Loucy (cell line): ENCODE data around the gene GNAO1.
A peak's percentile ranks its signal among the peaks of the same experiment; 100 is the strongest.

Experiments
- H2AFZ ChIP-seq: fragments of 200-600 bp; sonication (generic); 2 replicates; pipeline ENCODE4 v1.6.0; 2016; ENCODE audit warnings: antibody characterized with exemption, mild to moderate bottlenecking, low read length, moderate library complexity
- H3F3A ChIP-seq: fragments of 200-600 bp; 2 replicates; pipeline ENCODE4 v1.6.0; 2016; ENCODE audit warnings: antibody characterized with exemption, low read depth, mild to moderate bottlenecking
- H3K27me3 ChIP-seq: fragments of 200-600 bp; sonication (generic); 2 replicates; pipeline ENCODE4 v1.6.1; 2014; ENCODE audit warnings: low read length, mild to moderate bottlenecking; ENCODE audit not compliant: insufficient read depth, poor library complexity, severe bottlenecking
- H3K36me3 ChIP-seq: fragments of 200-600 bp; sonication (generic); 2 replicates; pipeline ENCODE4 v1.6.1; 2016; ENCODE audit warnings: low read length; ENCODE audit not compliant: insufficient read depth
- H3K4me1 ChIP-seq: fragments of 200-600 bp; sonication (generic); 2 replicates; pipeline ENCODE4 v1.5.1; 2014; ENCODE audit warnings: low read length, mild to moderate bottlenecking; ENCODE audit not compliant: insufficient read depth, poor library complexity, severe bottlenecking
- H3K4me2 ChIP-seq: fragments of 200-600 bp; sonication (generic); 2 replicates; pipeline ENCODE4 v1.6.0; 2014; ENCODE audit warnings: antibody characterized with exemption, low read length, low read depth, mild to moderate bottlenecking; ENCODE audit not compliant: poor library complexity, severe bottlenecking
- H3K4me3 ChIP-seq: fragments of 200-600 bp; sonication (generic); 2 replicates; pipeline ENCODE4 v1.5.1; 2014; ENCODE audit warnings: low read length, mild to moderate bottlenecking, mixed read lengths; ENCODE audit not compliant: poor library complexity, severe bottlenecking
- H3K79me2 ChIP-seq: fragments of 200-600 bp; sonication (generic); 2 replicates; pipeline ENCODE4 v1.6.1; 2014; ENCODE audit warnings: low read length; ENCODE audit not compliant: insufficient read depth
- H3K9ac ChIP-seq: fragments of 200-600 bp; sonication (generic); 2 replicates; pipeline ENCODE4 v1.6.0; 2014; ENCODE audit warnings: mild to moderate bottlenecking, low read depth, low read length, moderate library complexity; ENCODE audit not compliant: poor library complexity, severe bottlenecking
- H3K9me2 ChIP-seq: fragments of 200-600 bp; sonication (generic); replicated peaks from 2 replicates; pipeline ENCODE4 v1.6.1; 2016; ENCODE audit warnings: low read depth, low read length, mixed read lengths
- H3K9me3 ChIP-seq: fragments of 200-600 bp; sonication (generic); 2 replicates; pipeline ENCODE4 v1.6.1; 2014; ENCODE audit warnings: mild to moderate bottlenecking, antibody characterized with exemption, low read length, low read depth; ENCODE audit not compliant: insufficient read depth
- H4K20me1 ChIP-seq: fragments of 200-600 bp; sonication (generic); 2 replicates; pipeline ENCODE4 v1.6.0; 2014; ENCODE audit warnings: antibody characterized with exemption, low read length, mild to moderate bottlenecking; ENCODE audit not compliant: insufficient read depth, poor library complexity, severe bottlenecking
- EZH2phosphoT487 ChIP-seq: fragments of 200-600 bp; IDR thresholded peaks from 2 replicates; pipeline ENCODE4 v1.6.1; 2018; ENCODE audit warnings: antibody characterized with exemption, mild to moderate bottlenecking, moderate library complexity, borderline replicate concordance
- TF ChIP-seq, protein P1 (sequence below): fragments of 200-600 bp; sonication (generic); conservative IDR thresholded peaks from 2 replicates; pipeline ENCODE4 v1.5.1; 2014; ENCODE audit warnings: mild to moderate bottlenecking, antibody characterized with exemption, low read length

The GNAO1 gene

GRCh38 chr16:56399047-56399446, 207.8 kb downstream of the GNAO1 start:
- TF ChIP-seq EZH2phosphoT487, result no peak
- TF ChIP-seq, protein P1, sequence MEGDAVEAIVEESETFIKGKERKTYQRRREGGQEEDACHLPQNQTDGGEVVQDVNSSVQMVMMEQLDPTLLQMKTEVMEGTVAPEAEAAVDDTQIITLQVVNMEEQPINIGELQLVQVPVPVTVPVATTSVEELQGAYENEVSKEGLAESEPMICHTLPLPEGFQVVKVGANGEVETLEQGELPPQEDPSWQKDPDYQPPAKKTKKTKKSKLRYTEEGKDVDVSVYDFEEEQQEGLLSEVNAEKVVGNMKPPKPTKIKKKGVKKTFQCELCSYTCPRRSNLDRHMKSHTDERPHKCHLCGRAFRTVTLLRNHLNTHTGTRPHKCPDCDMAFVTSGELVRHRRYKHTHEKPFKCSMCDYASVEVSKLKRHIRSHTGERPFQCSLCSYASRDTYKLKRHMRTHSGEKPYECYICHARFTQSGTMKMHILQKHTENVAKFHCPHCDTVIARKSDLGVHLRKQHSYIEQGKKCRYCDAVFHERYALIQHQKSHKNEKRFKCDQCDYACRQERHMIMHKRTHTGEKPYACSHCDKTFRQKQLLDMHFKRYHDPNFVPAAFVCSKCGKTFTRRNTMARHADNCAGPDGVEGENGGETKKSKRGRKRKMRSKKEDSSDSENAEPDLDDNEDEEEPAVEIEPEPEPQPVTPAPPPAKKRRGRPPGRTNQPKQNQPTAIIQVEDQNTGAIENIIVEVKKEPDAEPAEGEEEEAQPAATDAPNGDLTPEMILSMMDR, result no peak
- H3K9me3 ChIP-seq, result no peaks in the 10 kb centered on the region
- no peaks in the 10 kb centered on the region for H3F3A ChIP-seq
- H3K36me3 ChIP-seq, result peaks cover 39% of the 10 kb centered on the region
- H3K27me3 ChIP-seq, result no peaks in the 10 kb centered on the region
- H3K4me2 ChIP-seq, result no peak overlapping the region
- H3K9ac ChIP-seq, result no peak overlapping the region
- H2AFZ ChIP-seq, result no peak overlapping the region
- no peaks in the 10 kb centered on the region for H3K79me2 ChIP-seq
- H4K20me1 ChIP-seq, result peaks cover 3% of the 10 kb centered on the region
- H3K9me2 ChIP-seq, result no peaks in the 10 kb centered on the region
- H3K4me3 ChIP-seq, result no peak overlapping the region
- no peaks in the 10 kb centered on the region for H3K4me1 ChIP-seq

DNA sequence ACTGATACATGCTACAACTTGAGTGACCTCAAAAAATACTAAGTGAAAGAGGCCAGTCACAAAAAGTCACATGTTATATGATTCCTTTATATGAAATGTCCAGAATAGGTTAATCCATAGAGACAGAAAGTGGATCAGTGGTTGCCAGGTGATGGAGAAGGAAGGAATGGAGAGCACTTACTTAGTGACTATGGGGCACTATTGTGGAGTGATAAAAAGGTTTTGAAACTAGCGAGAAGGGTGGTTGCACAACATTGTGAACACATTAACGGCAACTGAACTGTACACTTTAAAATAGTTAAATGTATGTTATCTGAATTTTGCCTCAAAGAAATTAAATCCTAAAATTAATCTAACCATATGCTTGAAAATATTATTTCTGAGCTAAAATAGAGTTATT, 208.2 kb downstream of the GNAO1 start:
- TF ChIP-seq, protein P1, result no peak
- no peak for TF ChIP-seq EZH2phosphoT487
- Histone ChIP-seq H4K20me1 (peaks cover 3% of the 10 kb centered on the region), H3K27me3 (no peaks in the 10 kb centered on the region), H3K4me3 (no peak overlapping the region), H3K36me3 (peaks cover 43% of the 10 kb centered on the region), H3K9me2 (no peaks in the 10 kb centered on the region), H3K79me2 (no peaks in the 10 kb centered on the region), H3K4me1 (no peaks in the 10 kb centered on the region), H2AFZ (no peak overlapping the region), H3K9me3 (no peaks in the 10 kb centered on the region), H3K4me2 (no peak overlapping the region), H3F3A (no peaks in the 10 kb centered on the region), H3K9ac (no peak overlapping the region)

- no peak overlapping the region for H2AFZ ChIP-seq
- no peak overlapping the region for H3K4me3 ChIP-seq
- peaks cover 3% of the 10 kb centered on the region for H4K20me1 ChIP-seq
- no peaks in the 10 kb centered on the region for H3K4me1 ChIP-seq
- no peak for TF ChIP-seq EZH2phosphoT487
- no peaks in the 10 kb centered on the region for H3K9me3 ChIP-seq
- no peaks in the 10 kb centered on the region for H3K27me3 ChIP-seq
- H3K36me3 ChIP-seq, result peaks cover 53% of the 10 kb centered on the region
- H3K4me2 ChIP-seq, result no peak overlapping the region
- H3K9ac ChIP-seq, result no peak overlapping the region
- no peaks in the 10 kb centered on the region for H3K79me2 ChIP-seq
- H3F3A ChIP-seq, result no peaks in the 10 kb centered on the region; the same call in 1 of the 2 replicates
- no peaks in the 10 kb centered on the region for H3K9me2 ChIP-seq
These were observed 209.2 kb downstream of the GNAO1 start for GRCh38 chr16:56400458-56400857.

GRCh38 chr16:56401482-56401881, 210.2 kb downstream of the GNAO1 start:
- H2AFZ ChIP-seq, result no peak overlapping the region
- peaks cover 3% of the 10 kb centered on the region for H4K20me1 ChIP-seq
- no peak overlapping the region for H3K4me3 ChIP-seq
- H3K9me2 ChIP-seq, result no peaks in the 10 kb centered on the region
- H3K4me2 ChIP-seq, result no peak overlapping the region
- H3K9ac ChIP-seq, result no peak overlapping the region
- no peaks in the 10 kb centered on the region for H3K9me3 ChIP-seq
- no peak for TF ChIP-seq EZH2phosphoT487
- TF ChIP-seq, protein P1, result peak; percentile 54
- no peaks in the 10 kb centered on the region for H3K4me1 ChIP-seq
- H3F3A ChIP-seq, result no peaks in the 10 kb centered on the region; the same call in 1 of the 2 replicates
- peaks cover 56% of the 10 kb centered on the region for H3K36me3 ChIP-seq
- H3K27me3 ChIP-seq, result no peaks in the 10 kb centered on the region
- H3K79me2 ChIP-seq, result no peaks in the 10 kb centered on the region
